Left ventricle myocardium inferior (tissue), 1 donor: ENCODE results near the gene RPP40. TPM values are rescaled to one million over a fixed set of nuclear protein-coding genes. Genes with fewer than 3 reads are reported as not detected.

ENCODE experiments used
- DNase-seq: peaks from one replicate; pipeline ENCODE4 v3.0.0-alpha.2; 2020
- H3K27ac ChIP-seq: fragments of 200-600 bp; replicated peaks from 2 replicates; pipeline ENCODE4 v1.8.0; 2021
- H3K27me3 ChIP-seq: fragments of 200-600 bp; 2 replicates; pipeline ENCODE4 v1.8.0; 2021; ENCODE audit warnings: low read depth
- H3K36me3 ChIP-seq: fragments of 200-600 bp; 2 replicates; pipeline ENCODE4 v1.8.0; 2021
- H3K4me1 ChIP-seq: fragments of 200-600 bp; 2 replicates; pipeline ENCODE4 v1.8.0; 2021
- H3K4me3 ChIP-seq: fragments of 200-600 bp; 2 replicates; pipeline ENCODE4 v1.8.0; 2021; ENCODE audit warnings: mild to moderate bottlenecking, moderate library complexity
- H3K9me3 ChIP-seq: fragments of 200-600 bp; replicated peaks from 2 replicates; pipeline ENCODE4 v1.8.0; 2021
- CTCF ChIP-seq: fragments of 200-600 bp; IDR thresholded peaks from 2 replicates; pipeline ENCODE4 v1.8.0; 2021; ENCODE audit warnings: antibody characterized with exemption, mild to moderate bottlenecking, borderline replicate concordance
- intact Hi-C: fragments of 100-400 bp; cut with micrococcal nuclease; formaldehyde crosslinking; loops from one replicate; pipeline ENCODE4 v1.11.0; 2022
- total RNA-seq: library from RNA; stranded (reverse); fragmentation: NEBNext Ultra II Directional; extraction: Animal tissue kit (Norgen Biotek cat#: 25700); gene quantifications from one replicate; pipeline ENCODE4 v1.2.1, GENCODE V29; 2021
- donor health status: DM: no; HTN: yes; CAD: no; lungs with severe emphysema.

The RPP40 gene
- total RNA-seq, 1 donor from 2014 or later, result 2.7 TPM

- intact Hi-C loops, result no loop called here
These were observed 41.6 kb upstream of the RPP40 start for GRCh38 chr6:5045416-5045815.

GRCh38 chr6:5044866-5045265 lies 41.0 kb upstream of the RPP40 start:
- H3K27me3 ChIP-seq, result no peaks in the 10 kb centered on the region
- no peak overlapping the region for H3K27ac ChIP-seq
- no peak overlapping the region for H3K4me3 ChIP-seq
- H3K36me3 ChIP-seq, result no peaks in the 10 kb centered on the region
- no peaks in the 10 kb centered on the region for H3K9me3 ChIP-seq
- DNase-seq, result no peak
- no peak for TF ChIP-seq CTCF
- no peaks in the 10 kb centered on the region for H3K4me1 ChIP-seq
- intact Hi-C loops, result no loop called here

More at GRCh38 chr6:5045416-5045815, 41.6 kb upstream of the RPP40 start:
- Histone ChIP-seq H3K4me1 (no peaks in the 10 kb centered on the region), H3K36me3 (no peaks in the 10 kb centered on the region), H3K27ac (no peak overlapping the region), H3K9me3 (peaks cover 5% of the 10 kb centered on the region), H3K4me3 (no peak overlapping the region), H3K27me3 (no peaks in the 10 kb centered on the region)
- no peak for TF ChIP-seq CTCF
- no peak for DNase-seq

- intact Hi-C loops, result no loop called here
- Histone ChIP-seq H3K27me3 (no peaks in the 10 kb centered on the region), H3K9me3 (no peaks in the 10 kb centered on the region), H3K4me1 (no peaks in the 10 kb centered on the region), H3K36me3 (no peaks in the 10 kb centered on the region), H3K27ac (no peak overlapping the region), H3K4me3 (no peak overlapping the region)
- DNase-seq, result no peak
- TF ChIP-seq CTCF, result no peak
These were observed 38.6 kb upstream of the RPP40 start for GRCh38 chr6:5042436-5042835.

- Histone ChIP-seq H3K36me3 (no peaks in the 10 kb centered on the region), H3K4me1 (no peaks in the 10 kb centered on the region), H3K9me3 (no peaks in the 10 kb centered on the region), H3K4me3 (no peak overlapping the region), H3K27ac (no peak overlapping the region), H3K27me3 (no peaks in the 10 kb centered on the region)
- intact Hi-C loops, result no loop called here
- DNase-seq, result no peak
- TF ChIP-seq CTCF, result no peak
These were observed 38.1 kb upstream of the RPP40 start for GRCh38 chr6:5041955-5042354.

- no peak for DNase-seq
- no peaks in the 10 kb centered on the region for H3K4me1 ChIP-seq
- H3K36me3 ChIP-seq, result no peaks in the 10 kb centered on the region
- TF ChIP-seq CTCF, result no peak
- H3K4me3 ChIP-seq, result no peak overlapping the region
- intact Hi-C loops, result no loop called here
- no peaks in the 10 kb centered on the region for H3K9me3 ChIP-seq
- no peaks in the 10 kb centered on the region for H3K27me3 ChIP-seq
- no peak overlapping the region for H3K27ac ChIP-seq
These were observed 32.4 kb upstream of the RPP40 start for GRCh38 chr6:5036269-5036668.

GRCh38 chr6:5034736-5035135 lies 30.9 kb upstream of the RPP40 start:
- TF ChIP-seq CTCF, result no peak
- Histone ChIP-seq H3K27ac (no peak overlapping the region), H3K27me3 (no peaks in the 10 kb centered on the region), H3K9me3 (no peaks in the 10 kb centered on the region), H3K4me1 (no peaks in the 10 kb centered on the region), H3K36me3 (no peaks in the 10 kb centered on the region), H3K4me3 (no peak overlapping the region)
- no peak for DNase-seq
- intact Hi-C loops, result no loop called here
